NCI-H748 treated with DMSO at 0.1 percent for 48 hours (cell line): ENCODE measurements around the gene REEP1.
"Not testable (repeated sequence)": the region's sequence is repeated elsewhere in the genome, so short reads cannot be mapped to it uniquely, and the experiment has no call there.

Source experiments
- DNase-seq: peaks from one replicate; lab custom pipeline; 2025; lab: John Stamatoyannopoulos, UW

The REEP1 gene

DNA sequence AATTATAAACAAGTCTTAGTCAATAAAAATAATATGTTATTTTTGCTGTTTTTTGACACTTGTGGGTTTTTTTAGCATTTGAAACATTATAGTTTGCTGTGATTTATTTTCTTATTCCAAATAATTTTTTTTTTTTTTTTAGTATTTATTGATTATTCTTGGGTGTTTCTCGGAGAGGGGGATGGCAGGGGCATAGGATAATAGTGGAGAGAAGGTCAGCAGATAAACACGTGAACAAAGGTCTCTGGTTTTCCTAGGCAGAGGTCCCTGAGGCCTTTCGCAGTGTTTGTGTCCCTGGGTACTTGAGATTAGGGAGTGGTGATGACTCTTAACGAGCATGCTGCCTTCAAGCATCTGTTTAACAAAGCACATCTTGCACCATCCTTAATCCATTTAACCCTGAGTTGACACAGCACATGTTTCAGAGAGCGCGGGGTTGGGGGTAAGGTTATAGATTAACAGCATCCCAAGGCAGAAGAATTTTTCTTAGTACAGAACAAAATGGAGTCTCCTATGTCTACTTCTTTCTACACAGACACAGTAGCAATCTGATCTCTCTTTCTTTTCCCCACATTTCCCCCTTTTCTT is 8.5 kb upstream of the REEP1 start:
- not testable (repeated sequence) for DNase-seq

DNA sequence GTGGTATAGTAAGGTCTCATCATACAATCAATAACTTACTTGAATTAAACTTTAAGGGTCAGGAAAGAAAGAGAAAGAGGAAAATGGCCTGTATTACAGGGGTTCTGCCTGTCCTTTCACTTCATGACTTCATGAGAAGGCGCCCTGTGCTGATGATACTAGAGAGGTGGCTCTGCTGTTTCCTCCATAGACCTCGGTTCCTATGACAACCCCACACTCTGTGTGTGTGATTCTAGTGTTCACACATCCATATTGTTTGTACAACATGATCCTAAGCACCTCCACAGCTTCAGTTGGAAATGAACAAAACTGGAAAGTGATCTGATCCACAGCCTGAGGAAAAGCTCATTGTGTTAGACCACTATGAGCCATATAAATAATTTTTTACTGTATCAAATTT is 7.0 kb upstream of the REEP1 start:
- DNase-seq, result no peak

DNA sequence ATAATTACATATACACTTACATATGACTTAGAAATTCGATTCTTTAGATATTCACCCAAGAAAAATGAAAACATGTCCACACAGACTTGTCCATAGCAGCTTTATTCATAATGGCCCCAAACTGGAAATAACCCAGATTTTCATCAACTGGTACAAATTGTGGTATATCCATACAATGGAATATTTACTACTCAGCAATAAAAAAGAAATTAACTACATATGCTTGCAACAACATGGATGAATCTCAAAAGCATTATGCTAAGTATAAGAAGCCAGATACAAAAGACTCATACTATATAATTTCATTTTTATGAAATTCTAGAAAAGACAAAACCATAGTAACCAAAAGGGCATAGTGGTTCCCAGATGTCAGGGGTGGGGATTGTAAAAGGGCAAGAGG is 5.1 kb upstream of the REEP1 start:
- DNase-seq, result no peak

DNA sequence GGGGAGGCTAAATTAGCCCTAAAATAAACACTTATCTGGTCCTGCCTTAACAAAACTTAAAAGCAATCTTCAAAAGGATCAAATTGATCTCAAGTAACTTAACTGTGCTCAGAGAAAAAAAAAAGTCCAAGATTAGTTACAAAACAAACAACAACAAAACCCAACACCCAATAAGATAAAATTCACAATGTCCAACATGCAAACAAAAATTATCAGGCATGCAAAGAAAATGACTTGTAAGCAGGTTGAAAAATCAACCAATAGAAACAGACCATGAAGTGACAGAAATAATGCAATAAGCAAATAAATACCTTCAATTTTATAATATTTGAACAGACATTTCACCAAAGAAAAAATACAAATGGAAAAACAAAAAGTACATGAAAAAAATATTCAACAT is 4.0 kb upstream of the REEP1 start:
- DNase-seq, result no peak

DNA sequence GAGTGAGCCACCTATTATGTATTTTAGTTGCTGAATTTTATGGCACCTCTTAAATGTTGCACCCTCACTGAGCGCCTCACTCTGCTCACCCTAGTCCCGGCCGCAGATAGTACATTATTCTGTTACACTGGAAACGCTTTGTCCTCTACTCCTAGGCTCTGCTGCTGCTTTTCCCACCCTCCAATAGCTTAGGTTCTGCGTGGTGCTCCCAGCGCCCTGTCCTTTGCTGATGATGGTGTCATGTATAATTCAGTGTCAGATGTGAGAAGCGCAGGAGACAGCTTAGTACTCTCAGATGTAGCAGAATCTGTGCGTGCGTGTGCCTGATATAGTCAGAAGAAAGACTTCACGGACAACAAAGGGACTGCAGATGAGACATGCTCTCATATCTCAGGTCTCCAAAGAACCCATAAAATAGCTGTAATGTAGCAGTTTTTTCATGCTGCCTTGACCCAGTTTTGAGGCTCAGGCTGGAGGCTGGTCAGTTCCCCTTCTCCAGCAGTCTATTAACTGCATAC is 1.4 kb upstream of the REEP1 start:
- no peak for DNase-seq

DNA sequence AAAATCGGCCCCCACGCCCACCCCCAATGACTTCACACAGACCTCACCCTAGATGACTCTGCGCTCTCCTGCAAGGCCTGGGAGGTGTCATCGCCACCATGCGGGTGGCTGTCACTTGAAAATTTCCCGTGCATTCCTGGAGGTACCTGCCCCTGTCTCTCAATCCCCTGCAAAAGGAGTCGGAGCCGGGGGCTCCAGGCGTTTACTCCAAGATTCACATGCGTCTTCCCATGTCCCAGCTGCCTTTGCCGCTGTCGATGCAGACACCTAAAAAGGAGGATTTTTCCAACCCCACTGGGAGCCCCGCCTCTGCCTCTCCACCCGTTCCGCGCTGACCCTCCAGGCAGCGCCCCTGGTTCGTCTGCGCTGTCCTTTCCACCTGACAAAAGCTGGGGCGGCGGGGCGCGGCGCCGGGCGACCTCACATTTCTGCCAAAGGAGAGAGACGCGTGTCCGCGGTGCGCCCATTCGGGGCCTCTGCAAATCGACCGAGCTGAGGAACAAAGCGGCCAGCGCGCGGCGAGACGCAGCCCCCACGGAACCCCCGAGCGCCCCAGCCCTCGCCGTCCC is 667 bp downstream of the REEP1 start:
- DNase-seq, result no peak

- DNase-seq, result no peak
These were observed 1.4 kb downstream of the REEP1 start for GRCh38 chr2:86335865-86336674.

- DNase-seq, result no peak
These were observed 4.0 kb downstream of the REEP1 start for GRCh38 chr2:86333378-86333777.

GRCh38 chr2:86332654-86333053 is 4.8 kb downstream of the REEP1 start:
- no peak for DNase-seq

GRCh38 chr2:86331384-86331783 is 6.0 kb downstream of the REEP1 start:
- no peak for DNase-seq

DNA sequence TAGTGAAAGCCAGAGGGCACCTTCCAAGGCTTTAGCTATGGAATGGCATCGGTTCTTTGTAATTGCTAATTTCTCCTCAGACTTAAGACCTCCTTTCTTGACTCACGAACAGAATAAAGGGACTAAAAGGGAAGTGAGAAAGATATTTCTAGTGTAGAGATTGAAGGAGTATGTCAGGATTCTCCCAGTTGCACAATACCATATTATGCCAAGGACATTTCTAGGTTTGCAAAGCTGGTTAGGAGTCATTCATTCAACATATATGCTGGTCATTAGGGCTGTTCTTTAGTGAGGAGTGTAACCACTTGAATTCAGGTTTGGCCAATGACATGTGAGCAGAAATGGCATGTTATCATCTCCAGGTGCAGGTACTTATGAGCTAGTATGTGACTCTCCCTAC is 7.4 kb downstream of the REEP1 start:
- DNase-seq, result no peak

DNA sequence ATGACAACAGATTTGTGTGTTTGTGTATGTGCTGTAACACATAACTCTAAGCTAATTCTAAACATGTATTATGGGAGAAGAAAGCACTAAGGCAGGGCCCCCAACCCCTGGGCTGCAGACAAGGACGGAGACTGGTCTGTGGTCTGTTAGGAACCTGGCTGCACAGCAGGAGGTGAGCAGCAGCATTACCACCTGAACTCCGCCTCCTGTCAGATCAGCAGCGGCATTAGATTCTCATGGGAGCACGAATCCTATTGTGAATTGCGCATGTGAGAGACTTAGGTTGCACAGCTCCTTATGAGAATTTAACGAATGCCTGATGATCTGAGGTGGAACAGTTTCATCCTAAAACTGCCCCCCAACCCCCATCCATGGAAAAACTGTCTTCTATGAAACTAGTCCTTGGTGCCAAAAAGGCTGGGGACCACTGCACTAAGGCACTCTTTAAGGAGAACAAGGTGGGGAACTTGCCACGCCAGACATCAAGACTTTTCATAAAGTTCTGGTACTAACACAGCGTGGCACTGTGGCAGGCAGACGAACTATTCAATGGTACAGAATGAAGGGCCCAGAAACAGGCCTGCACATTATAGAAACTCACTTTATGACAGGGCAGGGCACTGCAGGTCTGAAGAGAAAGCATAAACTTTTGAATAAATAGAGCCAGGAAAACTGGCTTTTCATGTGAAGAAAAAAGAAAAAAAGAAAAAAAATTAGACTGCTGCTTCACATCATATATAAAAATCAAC is 14.0 kb downstream of the REEP1 start:
- no peak for DNase-seq

DNA sequence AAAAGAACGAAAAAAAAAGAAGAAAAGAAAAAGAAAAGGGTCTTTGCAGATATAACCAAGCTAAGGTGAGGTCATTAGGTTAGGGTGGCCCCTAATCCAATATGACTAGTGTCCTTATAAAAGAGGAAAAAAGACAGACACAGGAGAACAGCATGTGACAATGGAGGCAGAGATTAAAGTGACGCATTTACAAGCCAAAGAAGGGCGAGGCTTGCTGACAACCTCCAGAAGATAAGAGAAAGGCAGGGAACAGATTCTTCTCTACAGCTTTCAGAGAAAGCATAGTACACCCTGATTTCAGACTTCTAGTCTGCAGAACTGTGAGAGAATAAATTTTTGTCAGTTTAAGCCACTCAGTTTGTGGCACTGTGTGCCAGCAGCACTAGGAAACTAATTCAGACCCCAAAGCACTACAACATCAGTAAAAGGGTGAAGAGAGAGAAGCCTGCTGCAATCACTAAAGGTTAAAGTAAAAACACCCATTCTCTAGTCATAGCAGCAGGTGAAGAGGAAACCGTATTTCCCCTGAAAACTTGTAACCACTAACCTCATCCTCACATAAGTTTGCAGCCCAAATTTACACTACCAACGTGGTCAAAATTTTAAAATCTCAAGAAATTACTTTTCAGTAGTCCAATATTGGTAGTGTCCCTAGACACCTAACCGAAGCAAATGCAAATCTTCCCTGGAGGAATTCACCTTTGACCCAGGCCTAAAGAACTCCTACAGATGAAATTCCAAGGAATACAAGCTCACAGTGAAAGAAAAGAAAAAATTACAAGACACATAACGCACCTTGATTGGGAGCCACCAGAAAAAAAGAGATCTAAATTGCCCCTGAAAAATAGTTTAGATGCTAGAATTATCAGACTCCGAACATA is 17.5 kb downstream of the REEP1 start:
- DNase-seq, result no peak

DNA sequence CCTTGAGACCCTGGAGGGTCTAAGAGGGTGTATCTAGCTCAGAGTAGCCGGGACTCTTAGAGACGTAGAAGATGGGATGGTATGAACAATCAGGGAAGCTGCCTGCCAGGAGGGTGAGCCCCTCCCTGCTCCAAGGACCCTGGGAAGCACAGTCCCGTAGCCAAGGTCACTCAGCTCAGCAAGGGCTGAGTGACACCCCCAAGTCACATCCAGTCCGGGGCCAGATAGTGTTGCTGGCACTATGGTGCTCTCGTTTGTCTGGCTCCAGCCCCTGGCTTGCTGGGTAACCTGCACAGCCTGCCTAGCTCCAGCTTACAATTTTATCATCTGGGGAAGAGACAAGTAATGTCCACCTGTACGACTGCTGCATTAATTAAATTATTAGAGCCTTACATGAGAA is 22.3 kb downstream of the REEP1 start:
- no peak for DNase-seq

GRCh38 chr2:86314125-86314524 is 23.3 kb downstream of the REEP1 start:
- no peak for DNase-seq

DNA sequence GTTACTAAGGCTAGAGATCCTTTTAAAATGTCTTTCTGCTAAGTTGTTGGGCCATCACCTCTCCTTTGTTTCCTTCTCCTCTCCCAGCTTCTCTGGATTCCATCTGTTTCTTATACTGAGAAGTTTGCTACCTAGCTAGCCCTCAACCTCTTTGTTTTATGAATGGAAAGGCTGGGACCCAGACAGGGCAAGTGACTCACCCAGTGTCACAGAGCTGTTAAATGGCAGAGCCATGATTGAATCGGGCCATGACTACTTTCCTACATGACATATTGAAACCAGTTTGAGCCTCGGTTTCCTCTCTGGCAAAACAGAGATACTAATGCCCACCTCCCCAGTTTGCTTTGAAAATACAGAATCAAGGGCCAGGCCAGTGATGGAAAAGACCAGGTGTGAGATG is 24.1 kb downstream of the REEP1 start:
- DNase-seq, result no peak

DNA sequence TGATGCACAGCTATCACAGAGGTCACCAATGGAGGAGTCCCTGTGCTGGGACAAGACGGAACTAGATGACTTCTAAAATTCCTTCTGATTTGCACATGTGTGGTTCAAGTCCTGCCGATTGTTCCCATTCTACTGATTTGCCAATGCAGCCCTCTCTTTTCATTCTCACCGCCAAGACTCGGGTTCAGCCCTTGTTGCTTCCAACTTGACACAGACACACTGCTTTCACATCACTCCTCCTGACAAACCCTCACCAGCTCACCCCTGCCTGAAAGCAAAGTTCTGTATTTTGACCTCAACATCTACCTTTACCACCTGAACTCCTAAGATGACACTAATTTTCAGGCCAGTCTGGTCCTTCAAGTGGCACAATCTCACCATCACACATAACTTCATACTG is 25.5 kb downstream of the REEP1 start:
- DNase-seq, result no peak

DNA sequence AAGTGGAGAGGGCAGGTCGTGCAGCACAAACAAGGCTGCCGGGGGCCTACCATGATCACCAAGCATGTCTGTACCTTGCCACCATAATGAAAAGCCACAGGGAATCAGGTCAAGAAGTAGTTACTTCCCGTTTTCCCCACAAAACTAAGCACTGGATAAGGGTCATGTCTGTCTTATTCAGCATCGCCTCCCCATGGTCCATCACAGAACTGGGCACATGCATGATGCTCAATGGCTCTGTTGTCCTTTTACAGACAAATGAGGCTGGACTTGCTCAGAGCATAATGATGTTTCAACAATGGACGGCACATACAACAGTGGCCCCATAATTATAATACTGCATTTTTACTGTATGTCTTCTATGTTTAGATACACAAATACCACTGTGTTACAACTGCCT is 27.5 kb downstream of the REEP1 start:
- no peak for DNase-seq

DNA sequence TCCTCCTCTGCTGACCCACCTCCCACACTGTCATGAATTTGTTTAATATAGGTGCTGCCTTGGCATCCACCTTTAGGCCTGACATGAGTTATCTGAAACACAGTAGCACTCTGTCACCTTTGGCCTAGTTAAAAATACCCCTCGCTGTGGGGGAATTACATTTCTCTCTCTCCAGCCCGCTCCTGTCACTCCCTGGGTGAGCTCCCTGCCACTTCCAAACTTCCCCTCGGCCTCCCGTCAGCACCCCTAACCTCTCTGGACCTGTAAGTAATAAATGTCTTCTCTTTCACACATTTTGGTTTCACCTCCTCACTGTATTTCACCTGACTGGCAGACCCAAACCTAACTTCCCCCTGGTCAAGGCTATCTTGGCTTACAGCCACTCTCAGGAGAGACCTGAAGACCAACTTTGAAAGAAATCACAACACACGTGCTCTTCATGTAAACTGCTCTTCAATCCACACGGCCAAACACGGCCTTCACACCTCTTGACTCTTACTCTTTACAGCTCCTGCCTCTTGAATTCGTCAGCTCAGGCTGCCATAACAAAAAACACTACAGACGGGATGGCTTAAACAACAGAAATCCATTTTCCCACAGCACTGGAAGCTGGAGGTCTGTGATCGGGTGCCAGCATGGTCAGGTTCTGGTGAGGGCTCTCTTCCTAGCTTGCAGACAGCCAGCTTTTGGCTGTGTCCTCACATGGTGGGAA is 28.3 kb downstream of the REEP1 start:
- DNase-seq, result no peak

DNA sequence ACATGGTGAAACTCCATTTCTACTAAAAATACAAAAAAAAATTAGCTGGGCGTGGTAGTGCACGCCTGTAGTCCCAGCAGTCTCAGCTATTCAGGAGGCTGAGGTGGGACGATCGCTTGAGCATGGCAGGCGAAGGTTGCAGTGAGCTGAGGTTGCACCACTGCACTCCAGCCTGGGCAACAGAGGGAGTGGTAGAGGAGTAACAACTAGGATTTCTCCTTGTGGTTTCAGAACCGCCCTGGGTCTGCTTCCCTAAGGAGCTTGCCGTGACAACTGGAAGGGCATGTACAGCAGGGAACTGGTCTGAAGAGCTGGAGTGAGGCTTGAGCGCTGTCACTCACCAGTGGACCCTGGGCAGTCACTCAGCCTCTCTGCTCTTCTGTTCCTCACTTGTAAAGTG is 29.1 kb downstream of the REEP1 start:
- DNase-seq, result no peak

GRCh38 chr2:86307431-86307830 is 30.0 kb downstream of the REEP1 start:
- DNase-seq, result no peak
